Ecto neural progenitor cell (in vitro differentiated cells): ENCODE results near the gene CDIP1.

Source experiments
- DNase-seq: peaks from one replicate; pipeline ENCODE4 v3.0.0-alpha.2; 2018; ENCODE audit warnings: low spot score

CDIP1 gene

GRCh38 chr16:4513086-4513860 lies 25.3 kb downstream of the CDIP1 start:
- DNase-seq = no peak

GRCh38 chr16:4512473-4512872 lies 26.1 kb downstream of the CDIP1 start:
- no peak for DNase-seq

GRCh38 chr16:4511441-4512082 lies 27.0 kb downstream of the CDIP1 start:
- DNase-seq = peak; percentile 81

- no peak for DNase-seq
These were observed 27.7 kb downstream of the CDIP1 start for GRCh38 chr16:4510747-4511426.

- no peak for DNase-seq
These were observed 28.4 kb downstream of the CDIP1 start for GRCh38 chr16:4510131-4510530.

GRCh38 chr16:4509420-4509819 lies 29.2 kb downstream of the CDIP1 start:
- no peak for DNase-seq

- DNase-seq = no peak
These were observed 29.8 kb downstream of the CDIP1 start for GRCh38 chr16:4508806-4509205.

- no peak for DNase-seq
These were observed 30.8 kb downstream of the CDIP1 start for GRCh38 chr16:4507588-4508345.

- no peak for DNase-seq
These were observed 32.1 kb downstream of the CDIP1 start for GRCh38 chr16:4506450-4506849.

GRCh38 chr16:4505356-4506147 lies 33.0 kb downstream of the CDIP1 start:
- DNase-seq = no peak

GRCh38 chr16:4501071-4501478 lies 37.5 kb downstream of the CDIP1 start:
- no peak for DNase-seq

GRCh38 chr16:4500272-4500671 lies 38.3 kb downstream of the CDIP1 start:
- no peak for DNase-seq

- DNase-seq = no peak
These were observed 39.4 kb downstream of the CDIP1 start for GRCh38 chr16:4499196-4499555.

- DNase-seq = no peak
These were observed 39.9 kb downstream of the CDIP1 start for GRCh38 chr16:4498546-4499195.

GRCh38 chr16:4496305-4496704 lies 42.3 kb downstream of the CDIP1 start:
- DNase-seq = no peak

GRCh38 chr16:4495766-4496165 lies 42.8 kb downstream of the CDIP1 start:
- DNase-seq = no peak

GRCh38 chr16:4494746-4495490 lies 43.7 kb downstream of the CDIP1 start:
- no peak for DNase-seq

GRCh38 chr16:4491898-4492297 lies 46.7 kb downstream of the CDIP1 start:
- no peak for DNase-seq

GRCh38 chr16:4489030-4489429 lies 49.5 kb downstream of the CDIP1 start:
- no peak for DNase-seq

GRCh38 chr16:4488499-4488967 lies 50.0 kb downstream of the CDIP1 start:
- DNase-seq = no peak
